ENCODE data around the gene APBB3.

The APBB3 gene

DNA sequence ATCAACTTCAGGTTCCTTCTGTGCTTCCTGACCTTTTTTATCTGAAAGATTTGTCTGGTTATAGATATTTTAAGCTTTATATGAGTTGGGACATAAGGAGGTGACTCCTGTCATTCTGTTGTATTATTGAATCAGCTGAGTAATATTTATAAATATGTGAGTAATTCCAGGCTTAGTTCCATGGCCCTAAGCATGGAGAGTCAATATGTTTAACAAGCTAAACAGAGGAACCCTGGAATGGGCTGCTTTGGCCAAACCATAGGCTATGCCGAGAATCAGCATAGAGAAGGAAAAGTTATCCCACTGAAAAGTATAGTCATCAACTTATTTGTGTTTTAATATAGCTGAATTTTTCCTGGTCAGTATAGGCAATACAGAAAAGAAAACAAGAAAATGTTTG lies 24.2 kb downstream of the APBB3 start:
- TF ChIP-seq ZNF8 (CRISPR knock-in tag; IDR thresholded peaks at IDR 0.05): no peak
- no peak for TF ChIP-seq ZFP30 (CRISPR knock-in tag; IDR thresholded peaks at IDR 0.05)
- TF ChIP-seq ZC3H10 (CRISPR knock-in tag; IDR thresholded peaks at IDR 0.05): no peak
- no peak for TF ChIP-seq ZFP3 (CRISPR knock-in tag; IDR thresholded peaks at IDR 0.05)
- TF ChIP-seq RARB (CRISPR knock-in tag; IDR thresholded peaks at IDR 0.05): no peak
- TF ChIP-seq, protein P1, sequence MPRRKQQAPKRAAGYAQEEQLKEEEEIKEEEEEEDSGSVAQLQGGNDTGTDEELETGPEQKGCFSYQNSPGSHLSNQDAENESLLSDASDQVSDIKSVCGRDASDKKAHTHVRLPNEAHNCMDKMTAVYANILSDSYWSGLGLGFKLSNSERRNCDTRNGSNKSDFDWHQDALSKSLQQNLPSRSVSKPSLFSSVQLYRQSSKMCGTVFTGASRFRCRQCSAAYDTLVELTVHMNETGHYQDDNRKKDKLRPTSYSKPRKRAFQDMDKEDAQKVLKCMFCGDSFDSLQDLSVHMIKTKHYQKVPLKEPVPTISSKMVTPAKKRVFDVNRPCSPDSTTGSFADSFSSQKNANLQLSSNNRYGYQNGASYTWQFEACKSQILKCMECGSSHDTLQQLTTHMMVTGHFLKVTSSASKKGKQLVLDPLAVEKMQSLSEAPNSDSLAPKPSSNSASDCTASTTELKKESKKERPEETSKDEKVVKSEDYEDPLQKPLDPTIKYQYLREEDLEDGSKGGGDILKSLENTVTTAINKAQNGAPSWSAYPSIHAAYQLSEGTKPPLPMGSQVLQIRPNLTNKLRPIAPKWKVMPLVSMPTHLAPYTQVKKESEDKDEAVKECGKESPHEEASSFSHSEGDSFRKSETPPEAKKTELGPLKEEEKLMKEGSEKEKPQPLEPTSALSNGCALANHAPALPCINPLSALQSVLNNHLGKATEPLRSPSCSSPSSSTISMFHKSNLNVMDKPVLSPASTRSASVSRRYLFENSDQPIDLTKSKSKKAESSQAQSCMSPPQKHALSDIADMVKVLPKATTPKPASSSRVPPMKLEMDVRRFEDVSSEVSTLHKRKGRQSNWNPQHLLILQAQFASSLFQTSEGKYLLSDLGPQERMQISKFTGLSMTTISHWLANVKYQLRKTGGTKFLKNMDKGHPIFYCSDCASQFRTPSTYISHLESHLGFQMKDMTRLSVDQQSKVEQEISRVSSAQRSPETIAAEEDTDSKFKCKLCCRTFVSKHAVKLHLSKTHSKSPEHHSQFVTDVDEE (CRISPR knock-in tag; IDR thresholded peaks at IDR 0.05): no peak
- TF ChIP-seq CSDC2 (CRISPR knock-in tag; IDR thresholded peaks at IDR 0.05): no peak
- no peak for TF ChIP-seq CREB5 (CRISPR knock-in tag; IDR thresholded peaks at IDR 0.05; ENCODE audit: low read depth)
- TF ChIP-seq ZNF70 (CRISPR knock-in tag; IDR thresholded peaks at IDR 0.05): no peak
- TF ChIP-seq PPARA (CRISPR knock-in tag; IDR thresholded peaks at IDR 0.05; ENCODE audit: borderline replicate concordance): no peak
- no peak for TF ChIP-seq PATZ1 (CRISPR knock-in tag; IDR thresholded peaks at IDR 0.05; ENCODE audit: borderline replicate concordance)
- no peak for TF ChIP-seq ARNTL (CRISPR knock-in tag; IDR thresholded peaks at IDR 0.05; ENCODE audit: borderline replicate concordance, low read depth)
- no peak for TF ChIP-seq TOX (CRISPR knock-in tag; IDR thresholded peaks at IDR 0.05; ENCODE audit: borderline replicate concordance)
- TF ChIP-seq ESRRG (CRISPR knock-in tag; IDR thresholded peaks at IDR 0.05): no peak
- TF ChIP-seq ZNF565 (CRISPR knock-in tag; conservative IDR thresholded peaks at IDR 0.05; ENCODE audit: low read depth): no peak
- no peak for ATAC-seq

DNA sequence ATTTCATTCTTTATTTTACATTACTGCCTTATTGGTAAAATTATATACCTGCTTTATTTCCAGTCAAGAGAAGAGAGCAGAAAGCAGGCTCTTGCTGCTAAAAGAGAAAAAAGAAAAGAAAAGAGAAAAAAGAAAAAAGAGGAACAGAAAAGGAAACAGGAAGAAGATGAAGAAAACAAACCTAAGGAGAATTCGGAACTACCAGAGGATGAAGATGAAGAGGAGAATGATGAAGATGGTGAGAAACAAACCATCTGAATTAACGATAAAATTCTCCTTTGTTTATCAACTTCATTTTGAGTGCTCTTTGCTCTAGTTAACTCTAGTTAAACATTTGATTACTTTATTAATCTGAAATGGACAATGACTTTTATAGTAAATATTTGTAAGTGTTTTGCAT lies 40.4 kb downstream of the APBB3 start:
- ATAC-seq: no peak
- TF ChIP-seq OSR1 (CRISPR knock-in tag; IDR thresholded peaks at IDR 0.05) (no peak), ESRRG (CRISPR knock-in tag; IDR thresholded peaks at IDR 0.05) (no peak), ARNTL (CRISPR knock-in tag; IDR thresholded peaks at IDR 0.05; ENCODE audit: borderline replicate concordance, low read depth) (no peak), ZFP30 (CRISPR knock-in tag; IDR thresholded peaks at IDR 0.05) (no peak), TCF4 (CRISPR knock-in tag; IDR thresholded peaks at IDR 0.05; ENCODE audit: borderline replicate concordance) (no peak)
- TF ChIP-seq, protein P1 (CRISPR knock-in tag; IDR thresholded peaks at IDR 0.05): no peak

DNA sequence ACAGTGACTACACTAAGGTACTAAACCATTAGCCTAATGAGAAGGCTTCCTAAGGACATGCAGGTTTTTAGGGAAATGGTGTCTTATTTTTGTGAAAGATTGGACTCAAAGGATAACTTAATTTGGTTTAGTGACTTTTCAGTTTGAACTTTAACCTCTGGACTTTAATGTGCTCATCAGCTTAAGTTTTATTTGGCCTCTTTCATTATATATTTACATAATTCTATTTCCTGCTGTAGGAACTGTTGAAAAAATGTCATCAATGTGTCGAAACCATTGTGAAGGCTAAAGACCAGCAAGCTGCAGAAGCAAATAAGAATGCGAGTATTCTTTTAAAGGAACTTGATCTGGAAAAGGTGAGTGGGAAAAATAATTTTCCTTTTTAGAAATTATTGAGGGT lies 51.3 kb downstream of the APBB3 start:
- TF ChIP-seq, protein P1 (CRISPR knock-in tag; IDR thresholded peaks at IDR 0.05): no peak
- TF ChIP-seq RARB (CRISPR knock-in tag; IDR thresholded peaks at IDR 0.05) (no peak), ZNF70 (CRISPR knock-in tag; IDR thresholded peaks at IDR 0.05) (no peak), ZFP3 (CRISPR knock-in tag; IDR thresholded peaks at IDR 0.05) (no peak), CREB5 (CRISPR knock-in tag; IDR thresholded peaks at IDR 0.05; ENCODE audit: low read depth) (no peak), ZFP30 (CRISPR knock-in tag; IDR thresholded peaks at IDR 0.05) (no peak), ARNTL (CRISPR knock-in tag; IDR thresholded peaks at IDR 0.05; ENCODE audit: borderline replicate concordance, low read depth) (no peak), ZNF8 (CRISPR knock-in tag; IDR thresholded peaks at IDR 0.05) (no peak), ZC3H10 (CRISPR knock-in tag; IDR thresholded peaks at IDR 0.05) (no peak)
- ATAC-seq: no peak

Measured in SK-N-SH treated with all-trans-retinoic acid at 6 μM for 48 hours (cell line).